Prostate gland (tissue), 2 donors: ENCODE results near the gene CACYBP.

ENCODE experiments used
- CTCF ChIP-seq, 4 experiments: fragments of 200-600 bp in 2 of 4; fragments of 450-650 bp in 2 of 4; sonication (generic) in 2 of 4; IDR thresholded peaks; 1 replicate in 3 of 4; 2 replicates in 1 of 4; pipeline ENCODE4 v1.5.1; 2016 to 2019; ENCODE audit warnings: antibody characterized with exemption in 4 of 4, mild to moderate bottlenecking in 2 of 4, moderate library complexity in 2 of 4
- POLR2A ChIP-seq: fragments of 450-650 bp; IDR thresholded peaks from one replicate; pipeline ENCODE4 v1.6.1; 2016; ENCODE audit warnings: antibody characterized with exemption, mild to moderate bottlenecking
- POLR2AphosphoS5 ChIP-seq: sonication (generic); formaldehyde crosslinking; IDR thresholded peaks from one replicate; pipeline ENCODE4 v1.6.1; 2017; ENCODE audit warnings: antibody characterized with exemption

GRCh38 chr1:175005085-175005783 is 5.5 kb downstream of the CACYBP start:
- TF ChIP-seq CTCF (IDR thresholded peaks at IDR 0.05) (no peak), POLR2AphosphoS5 (no peak), POLR2A (no peak)
